Neural progenitor cell (in vitro differentiated cells): Measurements from ENCODE around the gene CARTPT.

Experiments
- EZH2 ChIP-seq: fragments of 200-600 bp; sonication (generic); IDR thresholded peaks from 2 replicates; pipeline ENCODE4 v1.6.1; 2017; ENCODE audit warnings: antibody characterized with exemption, mild to moderate bottlenecking, moderate library complexity
- EZH2phosphoT487 ChIP-seq: fragments of 200-600 bp; sonication (generic); IDR thresholded peaks from 2 replicates; pipeline ENCODE4 v1.6.1; 2017; ENCODE audit warnings: antibody characterized with exemption
- TF ChIP-seq, protein P1 (sequence below): fragments of 200-600 bp; sonication (generic); IDR thresholded peaks from 2 replicates; pipeline ENCODE4 v1.5.1; 2017; ENCODE audit warnings: antibody characterized with exemption, mild to moderate bottlenecking

DNA sequence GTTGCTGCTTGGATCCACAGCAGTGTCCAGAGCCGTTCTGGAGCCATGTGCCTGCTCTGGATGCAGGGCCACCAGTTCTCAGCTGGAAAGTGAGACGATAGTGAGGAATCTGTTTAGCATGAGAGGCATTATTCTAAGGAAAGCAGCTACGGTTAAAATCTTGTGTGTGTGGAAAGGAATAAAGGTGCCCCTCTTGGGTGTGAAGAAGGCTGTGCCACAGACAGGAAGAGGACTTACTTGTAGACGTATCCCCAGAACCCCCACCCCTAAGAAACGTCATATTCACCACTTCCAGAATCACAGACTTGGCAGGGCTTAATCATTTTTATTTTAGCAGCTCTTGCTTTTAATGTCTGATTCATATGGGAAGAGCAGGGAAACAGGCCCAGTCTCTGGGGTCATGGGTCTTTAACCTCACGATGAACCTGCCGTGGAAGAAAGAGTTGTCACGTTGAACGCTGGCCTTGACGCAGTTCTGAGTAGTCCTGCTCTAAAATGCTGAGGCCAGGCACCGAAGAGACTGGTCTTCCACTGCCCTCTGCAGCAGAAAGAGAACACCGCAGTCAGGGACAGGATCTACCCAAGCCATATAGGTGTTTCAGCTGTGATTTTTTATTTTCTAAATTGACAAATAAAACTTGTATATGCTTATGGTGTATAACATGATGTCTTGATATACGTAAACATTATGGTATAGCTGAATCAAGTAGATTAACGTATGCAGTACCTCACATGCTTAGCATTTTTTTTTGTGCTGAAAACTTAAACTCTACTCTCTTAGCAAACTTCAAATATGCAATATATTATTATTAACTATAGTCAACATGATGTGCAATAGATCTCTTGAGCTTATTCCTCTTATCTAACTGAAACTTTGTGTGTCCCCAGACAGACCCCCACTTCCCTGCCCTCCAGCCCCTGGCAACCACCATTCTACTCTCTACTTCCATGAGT is 38.8 kb downstream of the CARTPT start:
- TF ChIP-seq, protein P1, sequence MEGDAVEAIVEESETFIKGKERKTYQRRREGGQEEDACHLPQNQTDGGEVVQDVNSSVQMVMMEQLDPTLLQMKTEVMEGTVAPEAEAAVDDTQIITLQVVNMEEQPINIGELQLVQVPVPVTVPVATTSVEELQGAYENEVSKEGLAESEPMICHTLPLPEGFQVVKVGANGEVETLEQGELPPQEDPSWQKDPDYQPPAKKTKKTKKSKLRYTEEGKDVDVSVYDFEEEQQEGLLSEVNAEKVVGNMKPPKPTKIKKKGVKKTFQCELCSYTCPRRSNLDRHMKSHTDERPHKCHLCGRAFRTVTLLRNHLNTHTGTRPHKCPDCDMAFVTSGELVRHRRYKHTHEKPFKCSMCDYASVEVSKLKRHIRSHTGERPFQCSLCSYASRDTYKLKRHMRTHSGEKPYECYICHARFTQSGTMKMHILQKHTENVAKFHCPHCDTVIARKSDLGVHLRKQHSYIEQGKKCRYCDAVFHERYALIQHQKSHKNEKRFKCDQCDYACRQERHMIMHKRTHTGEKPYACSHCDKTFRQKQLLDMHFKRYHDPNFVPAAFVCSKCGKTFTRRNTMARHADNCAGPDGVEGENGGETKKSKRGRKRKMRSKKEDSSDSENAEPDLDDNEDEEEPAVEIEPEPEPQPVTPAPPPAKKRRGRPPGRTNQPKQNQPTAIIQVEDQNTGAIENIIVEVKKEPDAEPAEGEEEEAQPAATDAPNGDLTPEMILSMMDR: peak; percentile 83
- TF ChIP-seq EZH2phosphoT487 (no peak), EZH2 (no peak)
